Measurements from ENCODE around the gene TIMP2.
A peak's percentile ranks its signal among the peaks of the same experiment; 100 is the strongest.
"Not testable (repeated sequence)": the region's sequence is repeated elsewhere in the genome, so short reads cannot be mapped to it uniquely, and the experiment has no call there.

TIMP2 gene

GRCh38 chr17:78873519-78874340 is 51.5 kb downstream of the TIMP2 start:
- TF ChIP-seq, protein P1, sequence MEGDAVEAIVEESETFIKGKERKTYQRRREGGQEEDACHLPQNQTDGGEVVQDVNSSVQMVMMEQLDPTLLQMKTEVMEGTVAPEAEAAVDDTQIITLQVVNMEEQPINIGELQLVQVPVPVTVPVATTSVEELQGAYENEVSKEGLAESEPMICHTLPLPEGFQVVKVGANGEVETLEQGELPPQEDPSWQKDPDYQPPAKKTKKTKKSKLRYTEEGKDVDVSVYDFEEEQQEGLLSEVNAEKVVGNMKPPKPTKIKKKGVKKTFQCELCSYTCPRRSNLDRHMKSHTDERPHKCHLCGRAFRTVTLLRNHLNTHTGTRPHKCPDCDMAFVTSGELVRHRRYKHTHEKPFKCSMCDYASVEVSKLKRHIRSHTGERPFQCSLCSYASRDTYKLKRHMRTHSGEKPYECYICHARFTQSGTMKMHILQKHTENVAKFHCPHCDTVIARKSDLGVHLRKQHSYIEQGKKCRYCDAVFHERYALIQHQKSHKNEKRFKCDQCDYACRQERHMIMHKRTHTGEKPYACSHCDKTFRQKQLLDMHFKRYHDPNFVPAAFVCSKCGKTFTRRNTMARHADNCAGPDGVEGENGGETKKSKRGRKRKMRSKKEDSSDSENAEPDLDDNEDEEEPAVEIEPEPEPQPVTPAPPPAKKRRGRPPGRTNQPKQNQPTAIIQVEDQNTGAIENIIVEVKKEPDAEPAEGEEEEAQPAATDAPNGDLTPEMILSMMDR (conservative IDR thresholded peaks at IDR 0.05): no peak
- TF ChIP-seq ZFX (IDR thresholded peaks at IDR 0.05): no peak
- H3K27ac ChIP-seq: peak overlapping the region; percentile 79

- H3K27ac ChIP-seq: peak overlapping the region; percentile 79
- TF ChIP-seq, protein P1 (conservative IDR thresholded peaks at IDR 0.05): no peak
- TF ChIP-seq ZFX (IDR thresholded peaks at IDR 0.05): no peak
Measured at GRCh38 chr17:78872486-78872885, 52.7 kb downstream of the TIMP2 start.

DNA sequence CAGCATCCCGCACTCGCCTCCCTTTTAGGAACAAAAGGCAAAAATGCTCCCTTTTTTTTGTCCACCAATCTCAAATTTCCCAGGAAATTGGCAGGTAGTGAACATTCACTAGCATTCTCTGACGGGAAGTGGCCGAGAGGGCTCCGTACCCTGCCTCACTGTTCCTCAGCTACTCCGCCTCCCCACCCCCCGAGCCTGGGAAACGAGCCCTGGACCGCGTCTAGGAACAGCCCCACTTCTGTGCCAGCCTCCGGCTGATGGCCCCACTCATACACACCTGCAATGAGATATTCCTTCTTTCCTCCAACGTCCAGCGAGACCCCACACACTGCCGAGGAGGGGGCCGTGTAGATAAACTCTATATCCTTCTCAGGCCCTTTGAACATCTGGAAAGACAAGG is 54.6 kb downstream of the TIMP2 start:
- TF ChIP-seq, protein P1 (conservative IDR thresholded peaks at IDR 0.05): no peak
- TF ChIP-seq ZFX (IDR thresholded peaks at IDR 0.05): no peak
- no peak overlapping the region for H3K27ac ChIP-seq

GRCh38 chr17:78868391-78868790 is 56.8 kb downstream of the TIMP2 start:
- TF ChIP-seq, protein P1 (conservative IDR thresholded peaks at IDR 0.05): no peak
- TF ChIP-seq ZFX (IDR thresholded peaks at IDR 0.05): no peak
- H3K27ac ChIP-seq: no peak overlapping the region

DNA sequence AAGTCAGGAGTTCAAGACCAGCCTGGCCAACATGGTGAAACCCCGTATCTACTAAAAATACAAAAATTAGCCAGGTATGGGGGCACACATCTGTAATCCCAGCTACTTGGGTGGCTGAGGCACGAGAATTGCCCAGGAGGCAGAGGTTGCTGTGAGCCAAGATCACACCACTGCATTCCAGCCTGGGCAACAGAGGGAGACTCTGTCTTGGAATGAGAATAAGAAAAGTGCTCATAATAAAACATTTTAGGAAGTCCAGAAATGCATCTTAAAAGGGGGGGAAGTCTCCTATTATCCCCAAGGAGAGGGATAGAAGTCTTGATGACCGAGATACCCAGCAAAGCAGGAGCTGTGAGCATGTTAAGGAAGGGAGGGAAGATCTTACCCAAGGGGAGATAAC is 58.1 kb downstream of the TIMP2 start:
- H3K27ac ChIP-seq: not testable (repeated sequence)

DNA sequence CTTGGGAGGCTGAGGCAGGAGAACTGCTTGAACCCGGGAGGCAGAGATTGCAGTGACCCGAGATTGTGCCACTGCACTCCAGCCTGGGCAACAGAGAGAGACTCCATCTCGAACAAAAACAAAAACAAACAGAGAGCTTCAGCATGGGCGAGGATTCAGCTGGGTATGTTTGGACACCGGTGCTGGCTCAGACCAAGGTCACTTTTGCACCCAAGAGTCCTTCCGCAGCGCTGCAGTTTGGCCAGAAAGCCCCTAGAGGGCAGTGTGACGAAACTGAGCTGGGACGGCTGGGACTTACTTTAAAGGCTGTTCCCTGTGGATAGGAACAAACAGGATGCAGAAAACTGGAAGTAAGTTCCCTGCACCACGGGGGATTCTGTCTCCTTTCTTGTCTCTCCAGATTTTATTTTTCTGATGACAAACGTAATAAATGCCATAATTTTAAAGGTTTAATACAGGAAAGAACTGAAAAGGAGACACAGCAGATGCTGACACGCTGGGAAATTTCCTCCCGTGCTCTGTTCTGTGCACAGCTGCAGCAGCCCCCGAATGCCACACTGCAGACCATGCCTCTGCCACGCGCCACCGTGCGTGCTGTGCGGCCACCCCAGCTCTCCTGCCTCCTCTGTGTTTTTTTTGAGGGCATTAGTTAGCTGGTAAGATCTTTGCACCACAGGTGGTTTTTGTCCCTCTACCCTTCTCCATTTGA is 59.4 kb downstream of the TIMP2 start:
- TF ChIP-seq, protein P1 (conservative IDR thresholded peaks at IDR 0.05): peak; percentile 97
- TF ChIP-seq ZFX (IDR thresholded peaks at IDR 0.05): no peak
- H3K27ac ChIP-seq: no peak overlapping the region; the same call in 1 of the 2 replicates

GRCh38 chr17:78864117-78864516 is 61.1 kb downstream of the TIMP2 start:
- H3K27ac ChIP-seq: no peak overlapping the region
- no peak for TF ChIP-seq ZFX (IDR thresholded peaks at IDR 0.05)
- TF ChIP-seq, protein P1 (conservative IDR thresholded peaks at IDR 0.05): no peak

Measured in C4-2B (cell line).